Peyer's patch (tissue), 4 donors: ENCODE results near the gene STX16.

Experiments
- CTCF ChIP-seq, 6 experiments: fragments of 450-650 bp in 4 of 6; fragments of 200-600 bp in 2 of 6; sonication (generic) in 1 of 6; IDR thresholded peaks; one replicate each; pipeline ENCODE4 v1.5.1; 2017 to 2019; ENCODE audit warnings: antibody characterized with exemption in 6 of 6, mild to moderate bottlenecking in 3 of 6, moderate library complexity in 1 of 6
- POLR2A ChIP-seq, 2 donors: fragments of 450-650 bp; IDR thresholded peaks; one replicate each; pipeline ENCODE4 v1.5.1; 2017; ENCODE audit warnings: antibody characterized with exemption in 2 of 2, mild to moderate bottlenecking in 2 of 2, moderate library complexity in 2 of 2

- TF ChIP-seq CTCF (IDR thresholded peaks at IDR 0.05) (no peak), POLR2A (IDR thresholded peaks at IDR 0.05) (no peak)
Observed at GRCh38 chr20:58676161-58676560, 25.1 kb downstream of the STX16 start.
